RWPE1 (cell line): ENCODE measurements around the gene GRIFIN.

Experiments used
- CTCF ChIA-PET: fragments of 350-600 bp; sonication (Branson Sonifier 250); formaldehyde crosslinking; extraction: SDS; loops from one replicate; lab custom pipeline; 2021; lab: Yijun Ruan, JAX
- POLR2A ChIA-PET: fragments of 400-600 bp; formaldehyde crosslinking; extraction: SDS; loops from one replicate; lab custom pipeline; 2020; ENCODE audit warnings: antibody characterized with exemption; ENCODE audit not compliant: low non-redundant PET; lab: Yijun Ruan, JAX
- DNase-seq: peaks from one replicate; pipeline ENCODE4 v3.0.0; 2012; ENCODE audit warnings: low spot score
- H3K27ac ChIP-seq: fragments of 450-650 bp; 2 replicates; pipeline ENCODE4 v1.5.1; 2017
- CTCF ChIP-seq: fragments of 450-650 bp; conservative IDR thresholded peaks from 2 replicates; pipeline ENCODE4 v1.5.1; 2017; ENCODE audit warnings: low read depth, mild to moderate bottlenecking

The GRIFIN gene

GRCh38 chr7:2476298-2476697 lies at the start of gene GRIFIN:
GRIFIN (minus strand) TSS chr7:2476398; CDS start chr7:2476383, 15 bp downstream.
- no peak for DNase-seq
- no peak within 1 kb of the TSS for H3K27ac ChIP-seq
- ChIA-PET POLR2A (no interaction called here), CTCF (no interaction called here)
- TF ChIP-seq CTCF = no peak

DNA sequence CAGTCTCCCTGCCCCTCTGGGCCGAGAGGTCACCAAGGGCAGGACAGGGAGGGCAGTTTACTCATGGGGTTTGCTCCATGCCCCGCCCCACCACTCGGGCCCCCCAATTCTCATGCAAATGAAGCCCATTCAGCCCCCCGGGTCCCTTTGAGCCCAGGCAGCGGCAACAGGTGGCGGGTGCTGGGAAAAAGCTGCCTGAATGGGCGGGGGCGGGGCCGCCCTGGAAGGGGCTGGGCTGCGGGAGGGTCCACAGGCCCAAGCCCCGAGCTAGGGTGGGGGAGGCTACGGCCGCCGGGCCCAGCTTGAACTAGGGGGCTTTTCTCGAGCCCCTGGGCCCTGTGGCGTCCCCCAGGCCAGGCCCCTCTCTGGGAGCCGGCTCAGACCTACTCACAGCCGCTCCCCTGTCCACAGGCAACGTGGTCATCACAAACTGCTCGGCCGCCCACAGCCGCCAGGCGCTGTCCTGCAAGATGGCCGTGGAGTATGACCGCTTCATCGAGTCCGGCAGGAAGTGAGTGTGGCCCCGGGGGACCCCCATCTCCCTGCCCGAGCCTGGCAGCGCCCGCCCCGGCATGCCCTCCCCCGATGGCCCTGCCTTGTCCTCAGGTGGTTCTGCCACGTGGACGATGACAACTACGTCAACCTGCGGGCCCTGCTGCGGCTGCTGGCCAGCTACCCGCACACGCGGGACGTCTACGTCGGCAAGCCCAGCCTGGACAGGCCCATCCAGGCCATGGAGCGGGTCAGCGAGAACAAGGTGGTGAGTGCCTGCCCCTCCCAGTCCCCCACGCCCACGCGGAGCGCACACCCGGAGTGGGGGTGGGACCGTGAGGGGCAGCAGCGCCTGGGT lies 48.8 kb upstream of the GRIFIN start:
- POLR2A ChIA-PET = no interaction called here
- no peak for TF ChIP-seq CTCF
- CTCF ChIA-PET = interaction anchor here (0.7 kb wide), 1 partner anchor 919 kb away, joined by 3 read pairs; no protein-coding TSS in a partner anchor
- H3K27ac ChIP-seq = peak overlapping the region; percentile 100
- no peak for DNase-seq

DNA sequence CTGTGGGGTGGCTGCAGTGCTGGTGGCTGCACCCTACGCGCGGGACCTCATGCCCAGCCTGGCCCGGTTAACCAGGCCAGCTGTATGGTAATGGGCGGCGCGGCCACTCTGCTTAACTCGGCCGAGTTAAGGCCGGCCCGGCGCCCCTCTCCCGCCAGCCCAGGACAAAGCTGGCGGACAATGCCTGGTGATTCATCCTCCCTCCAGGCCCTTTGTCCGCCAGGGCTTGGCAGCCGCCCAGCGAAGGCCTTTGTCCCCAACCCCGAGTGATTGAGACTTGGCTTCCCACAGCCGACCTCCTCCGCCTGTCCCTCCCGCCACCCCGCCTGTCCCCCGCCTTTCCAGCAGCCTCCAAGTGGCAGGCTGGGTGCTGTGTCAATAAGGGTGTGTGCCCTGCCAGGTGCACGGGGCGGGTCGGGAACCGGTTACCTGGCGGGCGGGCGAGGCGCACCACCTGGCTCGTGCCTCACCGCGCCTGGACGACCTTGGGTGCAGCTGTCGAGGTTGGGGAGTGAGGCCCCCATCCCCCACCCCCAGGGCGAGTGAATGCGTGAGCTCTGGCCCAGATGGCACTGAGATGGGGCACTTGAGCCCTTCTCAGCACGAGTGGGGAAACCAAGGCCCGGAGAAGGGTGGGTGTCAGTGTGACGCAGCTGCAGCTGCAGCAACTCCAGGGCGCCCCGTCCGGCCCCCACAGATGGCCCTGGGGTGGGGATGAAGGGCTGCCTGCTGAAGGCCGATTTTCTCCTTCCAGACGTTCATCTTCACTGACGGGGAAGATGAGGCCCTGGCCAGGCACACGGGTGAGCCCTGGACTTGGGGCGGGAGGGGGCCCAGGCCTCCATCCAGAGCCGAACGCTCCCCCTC lies 48.0 kb upstream of the GRIFIN start:
- POLR2A ChIA-PET = no interaction called here
- TF ChIP-seq CTCF = no peak
- peak; percentile 66 for DNase-seq
- CTCF ChIA-PET = interaction anchor here (0.7 to 0.8 kb wide), 2 partner anchors 32 to 918 kb away, joined by 3 read pairs; partner anchors contain the start of gene BRAT1
- H3K27ac ChIP-seq = peak overlapping the region; percentile 100

DNA sequence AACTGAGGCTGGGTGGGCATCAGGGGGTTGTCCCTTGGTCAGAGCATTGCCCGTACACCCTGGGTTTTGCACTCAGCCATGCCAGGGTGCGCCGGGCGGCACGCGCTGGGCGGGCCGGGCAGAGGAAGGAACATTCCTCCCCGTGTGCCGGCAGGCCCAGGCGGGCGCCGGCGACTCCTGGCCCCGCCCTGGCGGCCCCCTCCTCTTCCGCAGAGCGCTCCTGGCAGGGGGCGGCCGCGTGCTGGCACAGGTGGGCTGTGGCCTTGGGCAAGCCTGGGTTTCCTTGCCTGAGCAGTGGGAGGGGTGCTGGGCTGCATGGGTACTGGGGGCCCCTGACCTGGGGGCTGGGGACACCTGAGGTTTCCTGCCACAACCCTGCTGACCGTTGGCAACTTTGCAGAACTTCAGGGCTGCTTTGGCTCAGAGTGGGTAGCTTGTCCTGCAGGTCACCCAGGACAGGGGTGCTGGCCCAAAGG lies 47.3 kb upstream of the GRIFIN start:
- CTCF ChIA-PET = interaction anchor here (0.6 to 0.8 kb wide), 2 partner anchors 32 to 43 kb away, joined by 3 to 6 read pairs; partner anchors contain the start of gene BRAT1
- POLR2A ChIA-PET = no interaction called here
- no peak for TF ChIP-seq CTCF
- peak overlapping the region; percentile 100 for H3K27ac ChIP-seq
- DNase-seq = peak; percentile 82

DNA sequence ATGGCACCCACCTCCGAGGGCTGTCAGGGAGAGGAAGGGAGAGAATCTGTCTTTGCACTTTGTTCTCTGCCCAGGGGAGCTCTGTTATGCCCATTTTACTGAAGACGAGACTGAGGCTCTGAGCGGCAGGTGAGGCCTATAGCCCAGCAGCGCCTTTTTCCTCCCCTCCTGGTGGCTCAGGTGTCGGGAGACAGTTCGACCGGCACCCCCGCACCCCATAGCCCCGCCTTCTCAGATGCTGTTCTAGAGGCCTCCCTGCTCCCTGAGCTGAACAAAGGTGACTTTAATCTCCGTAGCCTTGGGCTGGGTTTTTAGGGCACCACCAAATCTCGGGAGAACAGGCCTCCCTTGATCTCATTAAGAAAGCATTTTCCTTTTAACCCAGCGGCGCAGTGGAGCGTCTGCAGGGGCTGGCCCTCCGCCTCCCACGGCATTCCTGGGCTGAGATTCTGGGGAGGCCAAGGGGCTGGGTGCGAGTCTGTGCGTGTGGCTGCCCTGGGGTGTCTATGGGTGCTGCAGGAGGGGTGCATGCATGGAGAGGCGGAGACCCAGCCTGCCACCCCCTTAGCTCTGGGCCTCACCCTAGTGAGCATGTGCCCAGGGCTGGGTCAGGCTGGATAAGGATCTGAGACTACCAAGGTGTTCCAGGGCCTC lies 46.7 kb upstream of the GRIFIN start:
- TF ChIP-seq CTCF = no peak
- peak; percentile 89 for DNase-seq
- peak overlapping the region; percentile 100 for H3K27ac ChIP-seq
- CTCF ChIA-PET = interaction anchor here (0.6 to 0.8 kb wide), 2 partner anchors 33 to 43 kb away, joined by 3 to 6 read pairs; partner anchors contain the start of gene BRAT1
- POLR2A ChIA-PET = no interaction called here
